GM19455 (cell line): ENCODE data around the gene FBXL17.
"Not testable (repeated sequence)": the region's sequence is repeated elsewhere in the genome, so short reads cannot be mapped to it uniquely, and the experiment has no call there.

ENCODE experiments used
- ATAC-seq: cut with Tn5 transposase; IDR thresholded peaks from one replicate; pipeline ENCODE4 v1.9.1; 2021; ENCODE audit not compliant: unreplicated experiment

FBXL17 gene

DNA sequence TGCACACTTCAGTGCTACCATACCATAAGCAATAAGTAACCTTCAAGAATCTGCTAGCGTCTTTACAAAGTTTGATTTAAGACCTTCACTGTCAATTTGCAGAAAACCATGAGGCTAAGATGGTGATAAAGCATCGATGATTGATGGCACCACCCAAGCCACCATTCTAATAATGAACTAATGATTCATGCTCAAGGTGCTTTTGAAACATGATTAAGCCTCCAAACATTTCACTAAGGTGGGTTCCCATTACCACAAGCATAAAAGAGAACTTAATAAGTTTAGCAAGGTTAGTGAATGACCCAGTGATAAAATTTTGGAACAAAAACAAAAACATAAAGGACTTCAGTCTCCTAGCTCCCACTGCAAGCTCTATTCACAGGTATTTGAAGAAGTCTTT, 214.7 kb downstream of the FBXL17 start:
- ATAC-seq, result no peak

- no peak for ATAC-seq
These were observed 217.3 kb downstream of the FBXL17 start for GRCh38 chr5:108164574-108164973.

DNA sequence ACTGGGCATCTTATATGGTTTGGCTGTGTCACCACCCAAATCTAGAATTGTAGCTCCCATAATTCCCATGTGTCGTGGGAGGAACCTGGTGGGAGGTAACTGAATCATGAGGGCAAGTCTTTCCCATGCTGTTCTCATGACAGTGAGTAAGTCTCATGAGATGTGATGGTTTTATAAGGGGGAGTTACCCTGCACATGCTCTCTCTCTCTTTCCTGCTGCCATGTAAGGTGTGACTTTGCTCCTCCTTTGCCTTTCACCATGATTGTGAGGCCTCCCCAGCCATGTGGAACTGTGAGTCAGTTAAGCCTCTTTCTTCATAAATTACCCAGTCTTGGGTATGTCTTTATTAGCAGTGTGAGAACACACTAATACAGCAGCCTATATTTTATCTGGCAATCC, 229.0 kb downstream of the FBXL17 start:
- not testable (repeated sequence) for ATAC-seq

DNA sequence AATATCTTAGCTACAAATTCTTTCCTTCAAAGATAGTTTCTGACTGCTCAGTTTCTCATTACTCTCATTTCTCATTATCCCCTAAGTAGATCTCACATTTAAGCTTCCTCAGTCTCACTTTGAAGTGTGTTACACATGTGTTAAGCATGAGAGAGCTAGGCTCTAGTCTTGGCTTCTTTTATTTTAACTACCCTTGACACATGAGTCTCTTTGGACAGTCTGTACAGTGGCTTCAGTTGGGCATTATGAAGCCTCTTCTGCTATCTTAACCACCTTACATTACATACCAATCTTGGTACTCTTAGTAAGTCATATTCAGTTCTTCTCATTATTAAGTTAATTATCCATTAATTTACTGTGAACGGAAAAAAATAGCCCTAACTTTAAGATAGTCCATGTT, 232.5 kb downstream of the FBXL17 start:
- no peak for ATAC-seq

DNA sequence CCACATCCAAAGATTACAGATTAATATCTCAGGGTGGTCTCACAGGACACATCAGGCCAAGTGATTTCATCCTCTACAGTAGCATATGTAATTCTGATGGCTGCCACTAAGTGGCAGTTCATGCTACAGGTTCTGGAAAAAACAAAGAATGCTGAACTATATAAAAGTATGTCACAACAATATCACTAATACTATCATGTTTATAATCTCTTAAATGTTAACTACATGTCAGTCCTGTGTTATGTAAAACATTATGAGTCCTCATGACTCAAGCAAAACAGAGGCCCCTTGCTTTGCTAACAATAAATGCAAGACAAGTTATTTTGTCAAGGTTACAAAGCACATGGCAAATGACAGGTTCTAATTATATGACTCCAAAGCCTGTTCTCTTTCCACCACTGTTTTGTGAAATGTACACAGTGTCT, 233.2 kb downstream of the FBXL17 start:
- ATAC-seq, result peak; percentile 74

GRCh38 chr5:108146222-108146621, 235.7 kb downstream of the FBXL17 start:
- no peak for ATAC-seq

- ATAC-seq, result no peak
These were observed 236.5 kb downstream of the FBXL17 start for GRCh38 chr5:108145351-108145750.

DNA sequence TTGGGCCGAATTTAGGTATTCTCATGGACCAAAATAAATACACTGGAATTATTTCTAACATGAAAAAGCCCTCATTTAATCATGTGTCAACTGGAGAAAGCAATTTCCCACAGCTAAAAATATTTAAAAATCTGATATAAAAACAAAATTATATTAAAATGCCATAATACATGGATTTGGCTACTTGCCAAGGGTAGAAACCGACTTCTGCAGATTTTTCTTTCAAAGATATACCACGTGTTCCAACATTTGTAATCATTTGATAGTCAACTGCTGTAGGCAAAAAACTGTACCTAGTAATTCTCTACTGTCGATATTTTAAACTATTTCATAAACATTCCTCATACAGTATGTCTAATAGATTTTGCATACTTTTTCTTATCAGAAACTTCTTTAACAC, 237.6 kb downstream of the FBXL17 start:
- ATAC-seq, result no peak

GRCh38 chr5:108143581-108143980, 238.3 kb downstream of the FBXL17 start:
- no peak for ATAC-seq

- ATAC-seq, result no peak
These were observed 240.2 kb downstream of the FBXL17 start for GRCh38 chr5:108141676-108142075.

GRCh38 chr5:108136493-108136892, 245.4 kb downstream of the FBXL17 start:
- no peak for ATAC-seq

GRCh38 chr5:108129129-108129528, 252.8 kb downstream of the FBXL17 start:
- no peak for ATAC-seq

- ATAC-seq, result peak; percentile 70
These were observed 256.0 kb downstream of the FBXL17 start for GRCh38 chr5:108125771-108126511.

GRCh38 chr5:108124596-108124995, 257.3 kb downstream of the FBXL17 start:
- ATAC-seq, result no peak

- no peak for ATAC-seq
These were observed 259.2 kb downstream of the FBXL17 start for GRCh38 chr5:108122702-108123101.

DNA sequence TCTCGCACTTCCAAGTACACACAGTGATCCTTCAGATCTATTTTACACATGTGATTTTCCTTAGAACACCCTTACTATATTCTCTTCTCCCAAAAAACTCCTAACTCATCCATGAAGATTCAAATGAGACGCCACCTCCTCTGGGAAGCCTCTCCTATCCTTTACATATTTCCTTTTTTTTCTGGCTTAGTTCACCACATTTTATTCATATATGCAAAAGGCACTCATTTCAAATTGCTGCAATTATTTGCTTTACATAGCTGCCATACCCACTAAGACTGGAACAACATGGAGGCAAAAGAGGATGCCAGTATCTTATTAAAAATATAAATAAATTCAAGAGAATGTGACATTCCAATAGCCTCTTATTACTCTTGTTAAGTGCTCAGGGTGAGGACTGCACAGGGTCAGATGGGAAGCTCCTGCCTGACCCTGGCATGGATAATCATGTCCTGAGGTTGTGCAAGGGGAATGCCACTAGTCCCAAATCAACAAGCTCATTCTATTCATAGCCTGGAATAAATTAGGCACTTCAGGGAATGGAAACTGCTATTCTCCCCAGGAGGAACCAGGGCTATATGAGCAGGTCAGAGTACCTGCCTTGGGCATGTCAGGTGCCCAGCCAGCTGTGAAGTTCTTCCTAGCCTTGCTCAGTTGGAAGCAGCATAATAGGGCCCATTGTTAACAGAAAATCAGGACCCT, 262.9 kb downstream of the FBXL17 start:
- ATAC-seq, result no peak

- ATAC-seq, result no peak
These were observed 266.2 kb downstream of the FBXL17 start for GRCh38 chr5:108115673-108116072.

DNA sequence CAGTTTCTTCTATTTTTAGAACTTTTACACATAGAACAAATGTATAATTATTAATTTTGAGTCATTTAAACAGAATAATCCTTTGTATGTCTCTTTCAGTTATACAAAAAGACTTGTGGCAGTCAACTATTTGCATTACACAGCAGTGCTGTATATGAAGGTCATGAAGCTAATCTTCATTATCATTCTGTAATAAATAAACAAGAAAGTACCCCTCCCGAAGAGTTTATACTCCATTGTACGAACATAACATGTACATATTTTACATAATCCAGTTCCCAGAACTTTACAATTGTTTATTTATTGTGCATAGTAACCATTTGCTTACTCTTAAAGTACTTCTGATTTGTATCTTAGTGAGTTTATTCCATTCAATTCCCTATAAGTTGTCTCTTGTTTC, 267.9 kb downstream of the FBXL17 start:
- ATAC-seq, result no peak

DNA sequence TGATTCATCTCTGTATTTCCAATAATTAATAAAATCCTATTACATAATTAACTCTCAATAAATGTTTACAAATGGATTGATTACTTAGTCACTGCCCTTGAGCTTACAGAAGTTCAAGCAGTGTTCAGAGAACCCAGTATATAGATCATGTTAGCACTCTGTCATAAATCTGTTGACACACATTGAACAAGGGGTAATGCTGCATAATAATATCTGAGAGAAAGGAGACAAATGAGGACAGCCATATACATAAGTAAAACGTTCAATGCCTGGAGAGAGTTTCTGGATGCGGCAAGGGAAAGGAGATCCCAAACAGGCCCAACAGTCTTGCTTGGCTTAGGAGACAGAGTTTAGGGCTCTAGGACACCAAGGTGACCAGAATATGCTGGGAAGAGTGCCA, 270.2 kb downstream of the FBXL17 start:
- no peak for ATAC-seq

DNA sequence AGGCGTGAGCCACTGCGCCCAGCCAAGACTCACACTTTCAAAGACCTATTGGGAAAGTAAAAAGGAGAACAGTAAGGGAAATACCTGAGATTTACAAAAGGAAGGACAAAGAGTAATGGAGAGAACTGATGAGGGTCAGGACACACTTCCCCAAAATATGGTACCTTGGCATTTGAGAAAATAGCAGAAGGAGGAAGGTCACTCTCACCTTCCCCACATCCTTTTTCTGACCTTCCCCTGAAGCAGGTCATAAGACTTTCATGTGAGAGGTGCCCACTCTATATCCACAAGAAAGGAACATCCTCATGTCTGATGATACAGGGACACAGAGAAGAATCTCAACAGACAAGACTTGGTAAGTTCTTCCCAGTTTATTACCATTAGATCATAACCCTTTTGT, 272.8 kb downstream of the FBXL17 start:
- no peak for ATAC-seq

GRCh38 chr5:108104448-108104847, 277.4 kb downstream of the FBXL17 start:
- no peak for ATAC-seq

DNA sequence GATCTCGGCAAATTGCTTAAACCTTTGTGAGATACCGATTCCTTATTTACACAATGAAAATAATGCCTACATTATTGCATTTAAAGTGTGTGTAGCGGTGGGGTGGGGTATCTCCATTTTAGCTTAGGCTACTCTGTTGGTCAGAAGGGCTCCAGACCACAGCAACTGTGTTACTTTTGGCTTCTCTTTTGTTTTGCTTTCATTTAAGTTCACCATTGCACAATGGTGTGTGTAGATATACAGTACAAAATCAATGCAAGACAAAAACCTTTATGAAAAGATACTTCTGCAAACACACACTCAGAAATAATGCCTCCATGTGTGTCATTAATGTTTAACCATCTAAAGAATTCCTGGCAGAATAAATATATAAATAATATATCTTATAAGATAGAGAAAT, 279.4 kb downstream of the FBXL17 start:
- ATAC-seq, result no peak

DNA sequence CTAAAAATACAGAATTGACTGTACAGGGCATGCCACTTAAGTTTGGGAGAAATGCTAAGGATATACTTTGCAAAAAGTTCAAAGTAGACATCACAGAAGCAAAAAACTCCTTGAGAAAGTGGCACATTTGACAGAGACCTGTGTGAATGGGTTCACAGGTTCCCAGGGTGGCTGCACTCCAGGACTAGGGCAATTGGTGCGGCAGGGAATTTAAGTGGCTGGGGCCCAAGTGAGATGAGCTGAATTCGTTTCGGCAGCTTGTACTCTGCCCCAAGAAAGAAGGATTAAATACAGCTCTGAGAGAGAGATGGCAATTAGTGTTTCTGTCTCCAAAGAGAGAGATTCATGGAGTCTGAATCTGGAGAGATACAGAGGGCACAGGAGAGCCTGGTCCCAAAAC, 280.1 kb downstream of the FBXL17 start:
- ATAC-seq, result no peak
